Lower lobe of right lung (tissue), 2 donors: ENCODE data around the gene RNU7-1. TPM values are rescaled to one million over a fixed set of nuclear protein-coding genes. Genes with fewer than 3 reads are reported as not detected.

ENCODE experiments used
- ATAC-seq, 2 donors: fragments of 200-7000 bp; cut with Tn5 transposase; one replicate each; pipeline ENCODE4 v1.9.1; 2020 to 2022; ENCODE audit warnings: mild to moderate bottlenecking in 2 of 2, moderate library complexity in 2 of 2
- DNase-seq: peaks from one replicate; pipeline ENCODE4 v3.0.0-alpha.2; 2020
- H3K27ac ChIP-seq: fragments of 200-600 bp; one replicate; pipeline ENCODE4 v1.8.0; 2022
- H3K27me3 ChIP-seq: fragments of 200-600 bp; one replicate; pipeline ENCODE4 v1.8.0; 2022; ENCODE audit warnings: low read depth
- H3K36me3 ChIP-seq: fragments of 200-600 bp; one replicate; pipeline ENCODE4 v1.8.0; 2022; ENCODE audit warnings: mild to moderate bottlenecking
- H3K4me1 ChIP-seq: fragments of 200-600 bp; one replicate; pipeline ENCODE4 v1.8.0; 2022
- H3K4me3 ChIP-seq: fragments of 200-600 bp; one replicate; pipeline ENCODE4 v1.8.0; 2022; ENCODE audit warnings: mild to moderate bottlenecking
- H3K9me3 ChIP-seq: fragments of 200-600 bp; one replicate; pipeline ENCODE4 v1.8.0; 2022
- intact Hi-C: fragments of 100-400 bp; cut with DNase I; formaldehyde crosslinking; loops from one replicate; pipeline ENCODE4 v1.11.0; 2022
- microRNA-seq: library from miRNA; unstranded; fragments of <30 nt; microRNA quantifications from one replicate; pipeline ENCODE4 v1.2.0, GENCODE V29; 2020; ENCODE audit warnings: borderline number of aligned reads
- total RNA-seq: library from RNA; stranded (reverse); fragmentation: NEBNext Ultra II Directional; extraction: Animal tissue kit (Norgen Biotek cat#: 25700); gene quantifications from one replicate; pipeline ENCODE4 v1.2.1, GENCODE V29; 2021
- TF ChIP-seq, protein P1 (sequence below): fragments of 200-600 bp; IDR thresholded peaks from one replicate; pipeline ENCODE4 v1.8.0; 2022; ENCODE audit warnings: antibody characterized with exemption, mild to moderate bottlenecking
- donor health status: DM: no; HTN: yes; CAD: no; lungs with severe emphysema.

The RNU7-1 gene
- total RNA-seq, 1 donor from 2014 or later, result not detected

DNA sequence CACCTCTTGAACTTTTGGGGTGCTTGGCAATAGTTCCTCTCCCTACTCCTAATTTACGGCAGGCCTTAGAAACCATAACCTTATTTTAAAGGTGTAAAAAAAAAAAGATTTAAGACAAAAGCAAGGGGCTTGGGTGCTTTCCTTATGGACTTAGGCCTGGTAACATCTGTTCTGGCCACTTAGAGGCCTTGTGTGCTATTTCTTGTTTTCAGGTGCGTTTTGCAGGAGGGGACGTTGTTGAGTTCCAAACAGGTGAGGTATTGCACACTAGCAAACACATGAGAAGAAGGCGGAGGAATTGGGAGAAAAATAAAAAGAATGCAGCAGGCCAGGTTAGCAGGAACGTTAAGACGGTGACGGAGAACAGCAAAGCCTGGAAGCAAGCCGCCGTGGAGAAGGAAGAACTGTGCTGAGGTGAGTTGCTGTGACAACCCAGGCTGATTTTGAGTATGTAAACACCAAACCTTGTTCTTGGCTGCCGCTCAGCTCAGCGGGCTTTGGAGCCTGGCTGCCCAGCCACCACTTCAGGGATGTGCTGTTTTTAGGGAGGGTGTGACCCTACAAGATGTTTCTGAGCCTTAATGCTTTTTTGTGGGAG lies 44.4 kb downstream of the RNU7-1 start:
- TF ChIP-seq, protein P1, sequence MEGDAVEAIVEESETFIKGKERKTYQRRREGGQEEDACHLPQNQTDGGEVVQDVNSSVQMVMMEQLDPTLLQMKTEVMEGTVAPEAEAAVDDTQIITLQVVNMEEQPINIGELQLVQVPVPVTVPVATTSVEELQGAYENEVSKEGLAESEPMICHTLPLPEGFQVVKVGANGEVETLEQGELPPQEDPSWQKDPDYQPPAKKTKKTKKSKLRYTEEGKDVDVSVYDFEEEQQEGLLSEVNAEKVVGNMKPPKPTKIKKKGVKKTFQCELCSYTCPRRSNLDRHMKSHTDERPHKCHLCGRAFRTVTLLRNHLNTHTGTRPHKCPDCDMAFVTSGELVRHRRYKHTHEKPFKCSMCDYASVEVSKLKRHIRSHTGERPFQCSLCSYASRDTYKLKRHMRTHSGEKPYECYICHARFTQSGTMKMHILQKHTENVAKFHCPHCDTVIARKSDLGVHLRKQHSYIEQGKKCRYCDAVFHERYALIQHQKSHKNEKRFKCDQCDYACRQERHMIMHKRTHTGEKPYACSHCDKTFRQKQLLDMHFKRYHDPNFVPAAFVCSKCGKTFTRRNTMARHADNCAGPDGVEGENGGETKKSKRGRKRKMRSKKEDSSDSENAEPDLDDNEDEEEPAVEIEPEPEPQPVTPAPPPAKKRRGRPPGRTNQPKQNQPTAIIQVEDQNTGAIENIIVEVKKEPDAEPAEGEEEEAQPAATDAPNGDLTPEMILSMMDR, result no peak
- Histone ChIP-seq H3K9me3 (no peaks in the 10 kb centered on the region), H3K27ac (peak overlapping the region; percentile 86), H3K36me3 (peaks cover 45% of the 10 kb centered on the region), H3K4me1 (peaks cover 10% of the 10 kb centered on the region), H3K27me3 (no peaks in the 10 kb centered on the region), H3K4me3 (no peak overlapping the region)
- ATAC-seq (peak; percentile 94 to 96), DNase-seq (peak; percentile 88)
- intact Hi-C loops, result no loop called here

Small RNA genes lying within 50 kb of the gene (microRNA-seq; reads per million reads assigned to microRNA genes)
- gene MIR141 (658 reads per million, percentile 77 among the genes with 10 or more reads in this experiment), gene MIR200C (10,040 reads per million, percentile 96 among the genes with 10 or more reads in this experiment)

Other genes with a start within 250 kb of the RNU7-1 start
- gene PIANP, start 243.0 kb upstream of the RNU7-1 start, total RNA-seq, result 0.18 TPM
- 55.1 TPM for gene COPS7A, start 219.8 kb upstream of the RNU7-1 start, total RNA-seq
- 108 TPM for gene MLF2, start 190.7 kb upstream of the RNU7-1 start, total RNA-seq
- gene PTMS, start 177.5 kb upstream of the RNU7-1 start, total RNA-seq, result 267 TPM
- gene LAG3, start 171.3 kb upstream of the RNU7-1 start, total RNA-seq, result 2.1 TPM
- 80.3 TPM for gene CD4, start 154.3 kb upstream of the RNU7-1 start, total RNA-seq
- 21.5 TPM for gene GPR162, start 122.0 kb upstream of the RNU7-1 start, total RNA-seq
- 7.0 TPM for gene P3H3, start 115.4 kb upstream of the RNU7-1 start, total RNA-seq
- 1.0 TPM for gene GNB3, start 102.9 kb upstream of the RNU7-1 start, total RNA-seq
- 2.9 TPM for gene CDCA3, start 92.5 kb upstream of the RNU7-1 start, total RNA-seq
- gene USP5, start 91.7 kb upstream of the RNU7-1 start, total RNA-seq, result 58.6 TPM
- 278 TPM for gene TPI1, start 76.3 kb upstream of the RNU7-1 start, total RNA-seq
- gene SPSB2, start 70.5 kb upstream of the RNU7-1 start, total RNA-seq, result 25.5 TPM
- gene LRRC23, start 39.0 kb upstream of the RNU7-1 start, total RNA-seq, result 26.6 TPM
- 41.9 TPM for gene ENO2, start 29.2 kb upstream of the RNU7-1 start, total RNA-seq
- gene ATN1, start 15.9 kb upstream of the RNU7-1 start, total RNA-seq, result 123 TPM
- 181 TPM for gene C12orf57, start 206 bp downstream of the RNU7-1 start, total RNA-seq
- gene PTPN6, start 7.5 kb downstream of the RNU7-1 start, total RNA-seq, result 209 TPM
- gene PHB2, start 26.8 kb downstream of the RNU7-1 start, total RNA-seq, result 138 TPM
- gene EMG1, start 27.1 kb downstream of the RNU7-1 start, total RNA-seq, result 39.6 TPM
- gene LPCAT3, start 74.7 kb downstream of the RNU7-1 start, total RNA-seq, result 67.7 TPM
- 280 TPM for gene C1S, start 116.9 kb downstream of the RNU7-1 start, total RNA-seq
- gene C1R, start 148.6 kb downstream of the RNU7-1 start, total RNA-seq, result 373 TPM
- 80.5 TPM for gene C1RL, start 165.4 kb downstream of the RNU7-1 start, total RNA-seq
- gene RBP5, start 185.1 kb downstream of the RNU7-1 start, total RNA-seq, result 1.1 TPM
- 36.8 TPM for gene CLSTN3, start 186.6 kb downstream of the RNU7-1 start, total RNA-seq
- 47.8 TPM for gene PEX5, start 245.9 kb downstream of the RNU7-1 start, total RNA-seq